ENCODE results near the gene CAB39L.

The CAB39L gene

DNA sequence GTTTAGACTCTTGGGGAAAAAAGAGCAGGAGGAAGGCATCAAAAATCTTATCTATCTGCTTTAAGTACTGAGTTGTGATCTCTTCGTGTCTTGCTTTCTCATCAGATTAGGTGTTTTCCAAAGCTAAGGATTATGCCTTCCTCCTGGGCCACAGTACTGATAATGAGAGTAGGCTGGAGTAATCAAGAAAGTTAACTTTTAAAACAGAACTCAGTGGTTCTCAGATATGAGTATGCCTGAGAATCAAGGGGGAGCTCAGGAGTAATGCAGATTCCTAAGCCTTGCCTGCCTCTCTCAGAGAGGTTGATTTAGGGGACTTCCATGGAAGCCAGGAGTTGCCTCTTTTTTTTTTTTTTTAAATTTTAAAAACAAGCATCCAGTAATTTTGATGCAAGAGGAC, 172.6 kb downstream of the CAB39L start:
- no peak overlapping the region for H3K23ac ChIP-seq (ENCODE audit: low read length)
- H3K14ac ChIP-seq (ENCODE audit: low read length), result no peak overlapping the region
- H2AK5ac ChIP-seq (ENCODE audit: low read length), result no peak overlapping the region
- H2BK12ac ChIP-seq (ENCODE audit: low read length), result no peak overlapping the region
- H4K91ac ChIP-seq (ENCODE audit: low read depth, low read length), result no peak overlapping the region
- H3K4me3 ChIP-seq (ENCODE audit: low read depth, low read length), result no peak overlapping the region
- H2BK5ac ChIP-seq (ENCODE audit: low read depth, low read length, poor library complexity), result no peak overlapping the region
- H3K9ac ChIP-seq (ENCODE audit: low read length), result no peak overlapping the region
- no peak overlapping the region for H4K12ac ChIP-seq (ENCODE audit: low read depth, low read length)
- no peaks in the 10 kb centered on the region for H3K36me3 ChIP-seq (ENCODE audit: control insufficient read depth in 1 of 2, insufficient read depth in 2 of 2, low read length in 2 of 2)
- no peak overlapping the region for H3K18ac ChIP-seq (ENCODE audit: low read length)
- no peak overlapping the region for H2BK120ac ChIP-seq (ENCODE audit: insufficient read depth, low read length, poor library complexity)
- no peaks in the 10 kb centered on the region for H3K27me3 ChIP-seq (ENCODE audit: insufficient read depth, low read length)
- no peaks in the 10 kb centered on the region for H3K79me2 ChIP-seq (ENCODE audit: control insufficient read depth, insufficient read depth, low read length, poor library complexity)
- no peak overlapping the region for H3K27ac ChIP-seq (ENCODE audit: low read depth, low read length)
- H3K4ac ChIP-seq (ENCODE audit: low read depth, low read length), result no peak overlapping the region
- WGBS (ENCODE audit: extremely low coverage, insufficient coverage, insufficient read length), result no CpG with 5 or more reads among the region's 1 CpG
- no peak overlapping the region for H3K4me2 ChIP-seq (ENCODE audit: low read length)
- H3K4me1 ChIP-seq (ENCODE audit: control insufficient read depth in 1 of 2, insufficient read depth in 2 of 2, low read length in 2 of 2), result no peaks in the 10 kb centered on the region
- DNase-seq, result no peak
- H3K79me1 ChIP-seq (ENCODE audit: low read length), result no peaks in the 10 kb centered on the region
- no peak overlapping the region for H2AFZ ChIP-seq (ENCODE audit: insufficient read depth, low read length, poor library complexity)
- H4K8ac ChIP-seq (ENCODE audit: low read depth, low read length), result no peak overlapping the region
- H3K9me3 ChIP-seq (ENCODE audit: insufficient read depth, low read depth, low read length), result no peaks in the 10 kb centered on the region

DNA sequence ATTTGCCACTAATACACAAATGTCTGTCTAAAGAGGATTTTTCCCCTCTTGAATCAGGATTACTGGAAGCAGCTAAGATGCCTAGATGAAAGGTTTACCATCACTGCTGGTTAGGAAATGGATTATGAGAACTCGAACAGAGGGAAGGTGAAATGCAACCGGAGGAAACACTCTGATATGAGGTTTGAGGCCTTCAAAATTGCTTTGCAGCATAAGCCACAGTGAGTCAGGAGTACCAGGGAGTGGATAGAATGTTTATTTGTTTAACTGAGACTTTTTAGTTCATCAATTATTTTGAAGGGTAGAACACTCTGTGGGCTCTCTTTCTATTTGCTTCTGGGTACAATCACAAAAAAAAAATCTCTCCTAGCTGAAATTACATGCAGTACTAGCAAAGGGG, 178.0 kb downstream of the CAB39L start:
- no peak overlapping the region for H2BK12ac ChIP-seq (ENCODE audit: low read length)
- no peak overlapping the region for H3K23ac ChIP-seq (ENCODE audit: low read length)
- H3K27ac ChIP-seq (ENCODE audit: low read depth, low read length), result no peak overlapping the region
- no peak overlapping the region for H2AK5ac ChIP-seq (ENCODE audit: low read length)
- no peak overlapping the region for H3K14ac ChIP-seq (ENCODE audit: low read length)
- no CpG with 5 or more reads among the region's 2 CpGs for WGBS (ENCODE audit: extremely low coverage, insufficient coverage, insufficient read length)
- no peak overlapping the region for H3K18ac ChIP-seq (ENCODE audit: low read length)
- DNase-seq, result no peak
- no peaks in the 10 kb centered on the region for H3K9me3 ChIP-seq (ENCODE audit: insufficient read depth, low read depth, low read length)
- no peak overlapping the region for H2AFZ ChIP-seq (ENCODE audit: insufficient read depth, low read length, poor library complexity)
- H2BK120ac ChIP-seq (ENCODE audit: insufficient read depth, low read length, poor library complexity), result no peak overlapping the region
- no peaks in the 10 kb centered on the region for H3K4me1 ChIP-seq (ENCODE audit: control insufficient read depth in 1 of 2, insufficient read depth in 2 of 2, low read length in 2 of 2)
- H3K79me1 ChIP-seq (ENCODE audit: low read length), result no peaks in the 10 kb centered on the region
- H2BK5ac ChIP-seq (ENCODE audit: low read depth, low read length, poor library complexity), result no peak overlapping the region
- no peak overlapping the region for H3K4ac ChIP-seq (ENCODE audit: low read depth, low read length)
- H4K12ac ChIP-seq (ENCODE audit: low read depth, low read length), result no peak overlapping the region
- H3K79me2 ChIP-seq (ENCODE audit: control insufficient read depth, insufficient read depth, low read length, poor library complexity), result no peaks in the 10 kb centered on the region
- H3K36me3 ChIP-seq (ENCODE audit: control insufficient read depth in 1 of 2, insufficient read depth in 2 of 2, low read length in 2 of 2), result no peaks in the 10 kb centered on the region
- no peak overlapping the region for H3K9ac ChIP-seq (ENCODE audit: low read length)
- no peak overlapping the region for H4K8ac ChIP-seq (ENCODE audit: low read depth, low read length)
- no peak overlapping the region for H3K4me2 ChIP-seq (ENCODE audit: low read length)
- no peaks in the 10 kb centered on the region for H3K27me3 ChIP-seq (ENCODE audit: insufficient read depth, low read length)
- H4K91ac ChIP-seq (ENCODE audit: low read depth, low read length), result no peak overlapping the region
- no peak overlapping the region for H3K4me3 ChIP-seq (ENCODE audit: low read depth, low read length)

DNA sequence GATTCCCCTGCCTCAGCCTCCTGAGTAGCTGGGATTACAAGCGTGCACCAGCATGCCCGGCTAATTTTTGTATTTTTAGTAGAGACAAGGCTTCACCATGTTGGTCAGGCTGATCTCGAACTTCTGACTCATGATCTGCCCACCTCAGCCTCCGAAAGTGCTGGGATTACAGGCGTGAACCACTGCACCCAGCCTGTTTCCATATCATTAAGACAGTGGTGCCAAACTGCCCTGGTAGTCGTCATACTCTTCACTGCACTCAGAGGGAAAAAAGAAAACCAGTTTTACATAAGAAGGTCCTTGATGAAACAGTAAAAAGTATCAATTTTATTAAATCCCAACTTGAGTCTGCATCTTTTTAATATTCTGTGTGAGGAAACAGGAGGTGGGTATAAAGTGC, 181.2 kb downstream of the CAB39L start:
- Histone ChIP-seq H4K91ac (ENCODE audit: low read depth, low read length) (no peak overlapping the region), H3K14ac (ENCODE audit: low read length) (no peak overlapping the region), H3K9me3 (ENCODE audit: insufficient read depth, low read depth, low read length) (no peaks in the 10 kb centered on the region), H4K8ac (ENCODE audit: low read depth, low read length) (no peak overlapping the region), H2BK12ac (ENCODE audit: low read length) (no peak overlapping the region), H2BK5ac (ENCODE audit: low read depth, low read length, poor library complexity) (no peak overlapping the region), H4K12ac (ENCODE audit: low read depth, low read length) (no peak overlapping the region), H2AFZ (ENCODE audit: insufficient read depth, low read length, poor library complexity) (no peak overlapping the region), H3K4ac (ENCODE audit: low read depth, low read length) (no peak overlapping the region), H3K4me3 (ENCODE audit: low read depth, low read length) (no peak overlapping the region), H3K4me1 (ENCODE audit: control insufficient read depth in 1 of 2, insufficient read depth in 2 of 2, low read length in 2 of 2) (no peaks in the 10 kb centered on the region), H3K27ac (ENCODE audit: low read depth, low read length) (no peak overlapping the region), H3K9ac (ENCODE audit: low read length) (no peak overlapping the region), H3K79me1 (ENCODE audit: low read length) (no peaks in the 10 kb centered on the region), H3K79me2 (ENCODE audit: control insufficient read depth, insufficient read depth, low read length, poor library complexity) (no peaks in the 10 kb centered on the region), H3K18ac (ENCODE audit: low read length) (no peak overlapping the region), H3K23ac (ENCODE audit: low read length) (no peak overlapping the region), H2AK5ac (ENCODE audit: low read length) (no peak overlapping the region), H3K4me2 (ENCODE audit: low read length) (no peak overlapping the region), H3K36me3 (ENCODE audit: control insufficient read depth in 1 of 2, insufficient read depth in 2 of 2, low read length in 2 of 2) (peaks cover 3% of the 10 kb centered on the region in 2 experiments), H2BK120ac (ENCODE audit: insufficient read depth, low read length, poor library complexity) (no peak overlapping the region), H3K27me3 (ENCODE audit: insufficient read depth, low read length) (no peaks in the 10 kb centered on the region)
- DNase-seq, result no peak
- no CpG with 5 or more reads among the region's 6 CpGs for WGBS (ENCODE audit: extremely low coverage, insufficient coverage, insufficient read length)

DNA sequence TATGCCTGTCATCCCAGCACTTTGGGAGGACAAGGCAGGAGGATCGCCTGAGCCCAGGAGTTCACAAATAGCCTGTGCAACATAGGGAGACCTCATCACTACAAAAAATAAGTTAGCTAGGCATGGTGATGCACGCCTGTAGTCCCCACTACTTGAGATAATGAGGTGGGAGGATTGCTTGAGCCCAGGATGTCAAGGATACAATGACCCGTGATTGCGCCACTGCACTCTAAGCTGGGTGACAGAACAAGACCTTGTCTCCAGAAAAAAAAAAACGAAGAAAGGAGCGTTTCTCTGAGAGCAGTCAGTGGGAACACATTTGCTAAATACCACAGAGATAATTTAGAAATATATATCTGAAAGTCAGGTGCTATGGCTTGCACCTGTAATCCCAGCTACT, 184.3 kb downstream of the CAB39L start:
- Histone ChIP-seq H3K79me2 (ENCODE audit: control insufficient read depth, insufficient read depth, low read length, poor library complexity) (no peaks in the 10 kb centered on the region), H2AK5ac (ENCODE audit: low read length) (no peak overlapping the region), H2BK120ac (ENCODE audit: insufficient read depth, low read length, poor library complexity) (no peak overlapping the region), H3K79me1 (ENCODE audit: low read length) (no peaks in the 10 kb centered on the region), H3K9ac (ENCODE audit: low read length) (no peak overlapping the region), H2AFZ (ENCODE audit: insufficient read depth, low read length, poor library complexity) (no peak overlapping the region), H3K23ac (ENCODE audit: low read length) (no peak overlapping the region), H3K36me3 (ENCODE audit: control insufficient read depth in 1 of 2, insufficient read depth in 2 of 2, low read length in 2 of 2) (peaks cover 5 to 6% of the 10 kb centered on the region in 2 experiments), H4K8ac (ENCODE audit: low read depth, low read length) (no peak overlapping the region), H3K27me3 (ENCODE audit: insufficient read depth, low read length) (no peaks in the 10 kb centered on the region), H3K4me3 (ENCODE audit: low read depth, low read length) (no peak overlapping the region), H3K9me3 (ENCODE audit: insufficient read depth, low read depth, low read length) (no peaks in the 10 kb centered on the region), H4K12ac (ENCODE audit: low read depth, low read length) (no peak overlapping the region), H3K4me2 (ENCODE audit: low read length) (no peak overlapping the region), H3K18ac (ENCODE audit: low read length) (no peak overlapping the region), H4K91ac (ENCODE audit: low read depth, low read length) (no peak overlapping the region), H3K4me1 (ENCODE audit: control insufficient read depth in 1 of 2, insufficient read depth in 2 of 2, low read length in 2 of 2) (no peaks in the 10 kb centered on the region), H3K27ac (ENCODE audit: low read depth, low read length) (no peak overlapping the region), H2BK12ac (ENCODE audit: low read length) (no peak overlapping the region), H3K4ac (ENCODE audit: low read depth, low read length) (no peak overlapping the region), H3K14ac (ENCODE audit: low read length) (no peak overlapping the region), H2BK5ac (ENCODE audit: low read depth, low read length, poor library complexity) (no peak overlapping the region)
- no CpG with 5 or more reads among the region's 6 CpGs for WGBS (ENCODE audit: extremely low coverage, insufficient coverage, insufficient read length)
- no peak for DNase-seq

All from trophoblast cell (in vitro differentiated cells and primary cell).